Smooth muscle cell (in vitro differentiated cells): ENCODE data around the gene GAS7. TPM values are rescaled to one million over a fixed set of nuclear protein-coding genes. Genes with fewer than 3 reads are reported as not detected.
A peak's percentile ranks its signal among the peaks of the same experiment; 100 is the strongest.

Source experiments
- DNase-seq: peaks from one replicate; lab custom pipeline; 2025; ENCODE audit not compliant: unreplicated experiment; lab: John Stamatoyannopoulos, UW
- H2AFZ ChIP-seq: fragments of 200-600 bp; sonication (generic); 2 replicates; pipeline ENCODE4 v1.6.0; 2016; ENCODE audit warnings: antibody characterized with exemption, low read depth, mild to moderate bottlenecking
- H3F3A ChIP-seq: fragments of 200-600 bp; sonication (generic); 2 replicates; pipeline ENCODE4 v1.6.0; 2017; ENCODE audit warnings: antibody characterized with exemption, low read depth
- H3K27ac ChIP-seq: fragments of 200-600 bp; sonication (generic); 2 replicates; pipeline ENCODE4 v1.5.1; 2016; ENCODE audit warnings: low read depth, mild to moderate bottlenecking
- H3K27me3 ChIP-seq: fragments of 200-600 bp; sonication (generic); 2 replicates; pipeline ENCODE4 v1.6.1; 2016; ENCODE audit warnings: low read depth, mild to moderate bottlenecking
- H3K36me3 ChIP-seq: fragments of 200-600 bp; sonication (generic); 2 replicates; pipeline ENCODE4 v1.5.1; 2016; ENCODE audit warnings: low read depth
- H3K4me1 ChIP-seq: fragments of 200-600 bp; sonication (generic); 2 replicates; pipeline ENCODE4 v1.5.1; 2016; ENCODE audit warnings: low read depth
- H3K4me2 ChIP-seq: fragments of 200-600 bp; sonication (generic); 2 replicates; pipeline ENCODE4 v1.6.0; 2016; ENCODE audit warnings: mild to moderate bottlenecking
- H3K4me3 ChIP-seq: fragments of 200-600 bp; sonication (generic); 2 replicates; pipeline ENCODE4 v1.5.1; 2016; ENCODE audit warnings: mild to moderate bottlenecking
- H3K79me2 ChIP-seq: fragments of 200-600 bp; sonication (generic); 2 replicates; pipeline ENCODE4 v1.6.0; 2016; ENCODE audit warnings: low read depth, mild to moderate bottlenecking
- H3K9ac ChIP-seq: fragments of 200-600 bp; sonication (generic); 2 replicates; pipeline ENCODE4 v1.6.0; 2016; ENCODE audit warnings: low read depth
- H3K9me3 ChIP-seq: fragments of 200-600 bp; sonication (generic); replicated peaks from 2 replicates; pipeline ENCODE4 v1.5.1; 2016; ENCODE audit warnings: low read depth
- H4K20me1 ChIP-seq: fragments of 200-600 bp; sonication (generic); 2 replicates; pipeline ENCODE4 v1.6.0; 2016; ENCODE audit warnings: low read depth
- WGBS: methylation state at CpG from one replicate; pipeline ENCODE4 v1.1.7; 2016; ENCODE audit warnings: low lambda C conversion rate; 5-methylcytosine and 5-hydroxymethylcytosine counted together
- polyA plus RNA-seq: library from polyadenylated mRNA; unstranded; fragments of >200 nt; fragmentation: Nextera tagmentation; extraction: Ambion mirVana; gene quantifications from 2 replicates; pipeline ENCODE4 v1.2.1, GENCODE V29; 2016
- total RNA-seq: library from RNA; depleted of rRNA; stranded (reverse); fragments of >200 nt; gene quantifications from 2 replicates; pipeline ENCODE4 v1.2.3, GENCODE V29; 2014
- TF ChIP-seq, protein P1 (sequence below): fragments of 200-600 bp; sonication (generic); IDR thresholded peaks from 2 replicates; pipeline ENCODE4 v1.5.1; 2017; ENCODE audit warnings: borderline replicate concordance, mild to moderate bottlenecking, antibody characterized with exemption; ENCODE audit not compliant: insufficient read depth, poor library complexity, severe bottlenecking

GAS7 gene
- total and polyA plus RNA-seq, 2 experiments from 2014 or later, result 86.8 to 103 TPM

- DNase-seq, result no peak
- TF ChIP-seq, protein P1, sequence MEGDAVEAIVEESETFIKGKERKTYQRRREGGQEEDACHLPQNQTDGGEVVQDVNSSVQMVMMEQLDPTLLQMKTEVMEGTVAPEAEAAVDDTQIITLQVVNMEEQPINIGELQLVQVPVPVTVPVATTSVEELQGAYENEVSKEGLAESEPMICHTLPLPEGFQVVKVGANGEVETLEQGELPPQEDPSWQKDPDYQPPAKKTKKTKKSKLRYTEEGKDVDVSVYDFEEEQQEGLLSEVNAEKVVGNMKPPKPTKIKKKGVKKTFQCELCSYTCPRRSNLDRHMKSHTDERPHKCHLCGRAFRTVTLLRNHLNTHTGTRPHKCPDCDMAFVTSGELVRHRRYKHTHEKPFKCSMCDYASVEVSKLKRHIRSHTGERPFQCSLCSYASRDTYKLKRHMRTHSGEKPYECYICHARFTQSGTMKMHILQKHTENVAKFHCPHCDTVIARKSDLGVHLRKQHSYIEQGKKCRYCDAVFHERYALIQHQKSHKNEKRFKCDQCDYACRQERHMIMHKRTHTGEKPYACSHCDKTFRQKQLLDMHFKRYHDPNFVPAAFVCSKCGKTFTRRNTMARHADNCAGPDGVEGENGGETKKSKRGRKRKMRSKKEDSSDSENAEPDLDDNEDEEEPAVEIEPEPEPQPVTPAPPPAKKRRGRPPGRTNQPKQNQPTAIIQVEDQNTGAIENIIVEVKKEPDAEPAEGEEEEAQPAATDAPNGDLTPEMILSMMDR, result no peak
These were observed 319.4 kb downstream of the GAS7 start for GRCh38 chr17:9878786-9879525.

GRCh38 chr17:9878356-9878755, 320.1 kb downstream of the GAS7 start:
- no peak for DNase-seq
- Histone ChIP-seq H3K27me3 (no peaks in the 10 kb centered on the region), H3F3A (no peaks in the 10 kb centered on the region), H3K4me3 (no peak overlapping the region), H3K4me2 (no peak overlapping the region), H3K9ac (no peak overlapping the region), H3K27ac (no peak overlapping the region), H4K20me1 (no peaks in the 10 kb centered on the region), H3K4me1 (peaks cover 8% of the 10 kb centered on the region), H3K79me2 (no peaks in the 10 kb centered on the region), H3K36me3 (peaks cover 5% of the 10 kb centered on the region), H3K9me3 (no peaks in the 10 kb centered on the region), H2AFZ (no peak overlapping the region)
- WGBS, result 80% methylated on average over 3 of the region's 3 CpGs
- TF ChIP-seq, protein P1, result no peak

More at GRCh38 chr17:9878786-9879525, 319.4 kb downstream of the GAS7 start:
- Histone ChIP-seq H4K20me1 (no peaks in the 10 kb centered on the region), H3K9me3 (peaks cover 4% of the 10 kb centered on the region), H3K4me3 (no peak overlapping the region), H3F3A (no peaks in the 10 kb centered on the region), H3K36me3 (peaks cover 5% of the 10 kb centered on the region), H3K79me2 (no peaks in the 10 kb centered on the region), H3K27ac (peak overlapping the region; percentile 43), H3K9ac (no peak overlapping the region), H3K27me3 (no peaks in the 10 kb centered on the region), H3K4me2 (peak overlapping the region; percentile 12), H3K4me1 (peaks cover 8% of the 10 kb centered on the region), H2AFZ (no peak overlapping the region)
- WGBS, result 76% methylated on average over 8 of the region's 8 CpGs

DNA sequence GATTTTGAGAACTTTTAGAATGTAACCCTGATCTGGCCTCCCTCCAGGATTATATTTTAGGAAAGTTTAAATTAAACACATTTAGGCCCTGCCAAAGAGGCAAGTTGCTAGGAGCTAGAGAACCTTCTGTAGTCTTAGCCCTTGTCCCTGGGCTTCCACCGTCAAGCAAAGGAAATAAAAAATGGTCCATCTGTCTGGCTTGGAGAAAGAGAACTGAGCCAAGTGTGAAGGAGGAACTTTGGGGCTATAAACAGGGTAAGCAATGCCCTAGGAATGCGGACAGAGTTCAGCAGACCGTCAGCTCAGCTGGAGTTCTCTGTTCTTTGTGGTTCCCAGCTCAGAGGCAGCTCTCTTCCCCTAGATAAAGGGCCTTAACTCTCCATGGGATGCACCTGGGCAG, 323.0 kb downstream of the GAS7 start:
- Histone ChIP-seq H3K9ac (no peak overlapping the region), H3K9me3 (no peaks in the 10 kb centered on the region), H3K4me3 (no peak overlapping the region), H3K36me3 (no peaks in the 10 kb centered on the region), H4K20me1 (no peaks in the 10 kb centered on the region), H3K27ac (no peak overlapping the region), H2AFZ (no peak overlapping the region), H3K27me3 (no peaks in the 10 kb centered on the region), H3K4me1 (peaks cover 8% of the 10 kb centered on the region), H3K79me2 (no peaks in the 10 kb centered on the region), H3F3A (no peaks in the 10 kb centered on the region), H3K4me2 (no peak overlapping the region)
- no peak for DNase-seq
- TF ChIP-seq, protein P1, result no peak
- WGBS, result 22% methylated on average over 3 of the region's 3 CpGs

GRCh38 chr17:9874722-9875121, 323.7 kb downstream of the GAS7 start:
- no peaks in the 10 kb centered on the region for H3K27me3 ChIP-seq
- H3K4me1 ChIP-seq, result peaks cover 8% of the 10 kb centered on the region
- no peak for DNase-seq
- no peaks in the 10 kb centered on the region for H3F3A ChIP-seq
- 76% methylated on average over 3 of the region's 3 CpGs for WGBS
- no peaks in the 10 kb centered on the region for H3K36me3 ChIP-seq
- H4K20me1 ChIP-seq, result no peaks in the 10 kb centered on the region
- no peak overlapping the region for H3K4me3 ChIP-seq
- H3K27ac ChIP-seq, result no peak overlapping the region
- no peaks in the 10 kb centered on the region for H3K9me3 ChIP-seq
- no peak overlapping the region for H3K9ac ChIP-seq
- H2AFZ ChIP-seq, result no peak overlapping the region
- TF ChIP-seq, protein P1, result no peak
- H3K79me2 ChIP-seq, result no peaks in the 10 kb centered on the region
- H3K4me2 ChIP-seq, result no peak overlapping the region
